ENCODE results near the gene AK9. TPM values are rescaled to one million over a fixed set of nuclear protein-coding genes. Genes with fewer than 3 reads are reported as not detected.
"Not testable (repeated sequence)": the region's sequence is repeated elsewhere in the genome, so short reads cannot be mapped to it uniquely, and the experiment has no call there.

AK9 gene
- total RNA-seq, result 1.4 and 4.5 TPM in 2 replicates

DNA sequence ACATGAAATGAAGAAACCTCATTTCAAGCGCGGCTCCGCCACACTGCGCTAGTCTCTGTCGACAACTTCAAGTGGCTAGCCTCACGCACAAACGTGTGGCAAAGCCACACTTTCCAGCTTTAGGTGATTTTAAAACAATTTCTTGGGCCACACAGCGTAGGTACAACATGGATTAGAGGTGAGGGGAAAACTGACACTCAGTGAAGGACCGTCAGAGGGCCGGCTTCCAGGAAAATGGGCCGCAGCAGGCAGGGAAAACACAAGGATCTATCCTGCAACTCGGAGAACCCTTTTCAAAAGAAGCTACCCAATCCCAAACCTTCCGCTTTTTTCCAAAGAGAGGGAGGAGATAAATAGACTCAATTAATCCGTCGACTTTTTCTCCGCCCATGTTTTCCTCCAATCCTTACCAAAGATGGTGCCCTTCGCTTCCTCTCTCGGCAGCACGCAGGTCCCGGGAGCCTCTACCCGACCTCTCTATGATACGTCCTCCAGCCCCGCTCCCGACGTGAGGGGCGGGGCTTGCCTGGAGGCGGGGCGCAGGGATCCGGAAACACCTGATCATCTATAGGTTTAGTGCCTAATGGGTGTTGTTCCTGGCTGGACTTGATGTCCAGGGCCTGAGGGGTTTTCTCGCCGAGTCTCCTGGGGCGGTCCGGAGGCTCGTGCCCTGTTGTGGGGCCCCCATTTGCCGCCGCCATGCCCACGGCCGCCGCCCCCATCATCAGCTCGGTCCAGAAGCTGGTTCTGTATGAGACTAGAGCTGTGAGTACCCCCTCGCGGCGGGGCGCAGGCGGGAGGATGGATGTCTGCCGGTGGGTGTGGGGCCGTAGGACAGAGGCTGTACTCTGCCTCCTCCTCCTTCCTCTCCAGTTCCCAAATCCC, at the start of gene AK9, which contains the start of gene FIG4:
Gene AK9, minus strand, starts transcription at position 466 of the 885 bp plus-strand sequence. CDS start 15,457 bp downstream, outside the sequence.
Gene FIG4, plus strand, starts transcription at position 560 of the 885 bp plus-strand sequence. Its CDS starts 140 bp downstream, at position 700.
- H3K4me3 ChIP-seq (ENCODE audit: low read depth, low read length), result peak within 1 kb of the TSS; percentile 90
- peak; percentile 59 for DNase-seq (ENCODE audit: low read depth)
- TF ChIP-seq, protein P1, sequence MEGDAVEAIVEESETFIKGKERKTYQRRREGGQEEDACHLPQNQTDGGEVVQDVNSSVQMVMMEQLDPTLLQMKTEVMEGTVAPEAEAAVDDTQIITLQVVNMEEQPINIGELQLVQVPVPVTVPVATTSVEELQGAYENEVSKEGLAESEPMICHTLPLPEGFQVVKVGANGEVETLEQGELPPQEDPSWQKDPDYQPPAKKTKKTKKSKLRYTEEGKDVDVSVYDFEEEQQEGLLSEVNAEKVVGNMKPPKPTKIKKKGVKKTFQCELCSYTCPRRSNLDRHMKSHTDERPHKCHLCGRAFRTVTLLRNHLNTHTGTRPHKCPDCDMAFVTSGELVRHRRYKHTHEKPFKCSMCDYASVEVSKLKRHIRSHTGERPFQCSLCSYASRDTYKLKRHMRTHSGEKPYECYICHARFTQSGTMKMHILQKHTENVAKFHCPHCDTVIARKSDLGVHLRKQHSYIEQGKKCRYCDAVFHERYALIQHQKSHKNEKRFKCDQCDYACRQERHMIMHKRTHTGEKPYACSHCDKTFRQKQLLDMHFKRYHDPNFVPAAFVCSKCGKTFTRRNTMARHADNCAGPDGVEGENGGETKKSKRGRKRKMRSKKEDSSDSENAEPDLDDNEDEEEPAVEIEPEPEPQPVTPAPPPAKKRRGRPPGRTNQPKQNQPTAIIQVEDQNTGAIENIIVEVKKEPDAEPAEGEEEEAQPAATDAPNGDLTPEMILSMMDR (conservative IDR thresholded peaks at IDR 0.05; ENCODE audit: low read depth, low read length), result peak; percentile 31

DNA sequence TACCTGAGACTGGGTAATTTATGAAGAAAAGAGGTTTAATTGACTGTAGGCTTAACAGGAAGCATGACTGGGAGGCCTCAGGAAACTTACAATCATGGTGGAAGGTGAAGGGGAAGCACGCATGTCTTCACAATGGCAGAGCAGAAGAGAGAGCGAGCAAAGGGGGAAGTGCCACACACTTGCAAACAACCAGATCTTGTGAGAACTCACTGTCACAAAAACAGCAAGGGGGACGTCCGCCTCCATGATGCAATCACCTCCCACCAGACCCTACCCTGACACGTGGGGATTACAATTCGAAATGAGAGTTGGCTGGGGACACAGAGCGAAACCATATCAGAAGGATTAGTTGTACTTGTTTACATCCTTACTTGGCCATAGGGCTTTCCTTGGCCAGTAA, 49.8 kb upstream of the AK9 start:
- H3K4me3 ChIP-seq (ENCODE audit: low read depth, low read length), result no peak overlapping the region
- TF ChIP-seq, protein P1 (conservative IDR thresholded peaks at IDR 0.05; ENCODE audit: low read depth, low read length), result no peak
- no peak for DNase-seq (ENCODE audit: low read depth)

DNA sequence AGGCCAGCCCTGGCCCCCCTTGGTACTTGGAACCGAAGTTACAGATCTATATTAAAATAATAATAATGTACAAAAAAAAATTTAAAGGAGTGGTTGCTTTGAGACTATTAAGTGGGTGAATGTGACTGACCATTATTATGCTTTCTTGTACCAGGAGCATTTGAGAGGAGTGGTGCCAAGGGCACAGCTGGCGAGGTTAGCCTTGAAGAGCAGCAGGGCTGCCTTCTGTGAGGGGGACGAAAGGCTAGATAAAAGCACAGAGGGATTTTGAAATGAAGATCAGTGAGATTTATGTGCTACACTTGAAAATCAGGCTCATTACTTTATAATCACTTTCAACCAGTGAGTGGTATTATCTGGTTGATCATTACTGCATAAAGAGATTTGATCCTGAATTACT, 48.7 kb upstream of the AK9 start:
- TF ChIP-seq, protein P1 (conservative IDR thresholded peaks at IDR 0.05; ENCODE audit: low read depth, low read length), result no peak
- H3K4me3 ChIP-seq (ENCODE audit: low read depth, low read length), result no peak overlapping the region
- no peak for DNase-seq (ENCODE audit: low read depth)

DNA sequence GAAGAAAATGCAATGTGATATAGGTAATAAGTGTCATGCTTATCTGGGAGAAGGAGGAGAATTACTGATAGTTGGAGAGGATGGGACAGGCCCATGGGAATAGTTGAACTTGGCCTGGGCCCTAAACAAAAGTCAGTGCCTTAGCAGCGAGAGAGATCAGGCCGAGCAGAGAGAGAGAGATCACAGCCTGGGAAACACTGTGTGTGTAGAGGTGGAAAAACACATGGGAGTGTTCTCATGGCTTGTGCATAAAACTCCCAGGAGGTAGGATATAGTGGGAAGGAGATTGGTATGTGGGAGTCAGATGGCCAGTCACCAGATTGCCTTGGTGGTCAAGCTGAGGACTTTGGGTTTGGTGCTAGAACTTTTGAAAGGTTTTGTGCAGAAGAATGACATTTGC, 47.7 kb upstream of the AK9 start:
- no peak for DNase-seq (ENCODE audit: low read depth)
- TF ChIP-seq, protein P1 (conservative IDR thresholded peaks at IDR 0.05; ENCODE audit: low read depth, low read length), result no peak

DNA sequence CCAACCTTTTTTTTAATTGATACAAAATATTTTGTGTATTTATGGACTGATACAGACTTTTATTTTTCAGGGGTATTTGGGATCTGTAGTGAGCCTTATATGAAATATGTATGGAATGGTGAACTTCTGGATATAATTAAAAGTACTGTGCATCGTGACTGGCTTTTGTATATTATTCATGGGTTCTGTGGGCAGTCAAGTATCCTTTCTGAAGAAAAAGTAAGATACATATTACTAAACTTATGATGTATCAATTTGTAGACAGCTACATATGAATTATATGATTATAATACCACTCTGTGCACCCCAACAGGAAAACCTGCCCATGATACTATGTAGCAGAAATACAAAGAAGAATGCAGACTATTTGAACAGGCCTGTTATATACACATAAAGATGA, 47.3 kb upstream of the AK9 start:
- no peak overlapping the region for H3K4me3 ChIP-seq (ENCODE audit: low read depth, low read length)
- no peak for DNase-seq (ENCODE audit: low read depth)
- TF ChIP-seq, protein P1 (conservative IDR thresholded peaks at IDR 0.05; ENCODE audit: low read depth, low read length), result no peak

More for the DNA sequence above, 47.7 kb upstream of the AK9 start:
- no peak overlapping the region for H3K4me3 ChIP-seq (ENCODE audit: low read depth, low read length)

DNA sequence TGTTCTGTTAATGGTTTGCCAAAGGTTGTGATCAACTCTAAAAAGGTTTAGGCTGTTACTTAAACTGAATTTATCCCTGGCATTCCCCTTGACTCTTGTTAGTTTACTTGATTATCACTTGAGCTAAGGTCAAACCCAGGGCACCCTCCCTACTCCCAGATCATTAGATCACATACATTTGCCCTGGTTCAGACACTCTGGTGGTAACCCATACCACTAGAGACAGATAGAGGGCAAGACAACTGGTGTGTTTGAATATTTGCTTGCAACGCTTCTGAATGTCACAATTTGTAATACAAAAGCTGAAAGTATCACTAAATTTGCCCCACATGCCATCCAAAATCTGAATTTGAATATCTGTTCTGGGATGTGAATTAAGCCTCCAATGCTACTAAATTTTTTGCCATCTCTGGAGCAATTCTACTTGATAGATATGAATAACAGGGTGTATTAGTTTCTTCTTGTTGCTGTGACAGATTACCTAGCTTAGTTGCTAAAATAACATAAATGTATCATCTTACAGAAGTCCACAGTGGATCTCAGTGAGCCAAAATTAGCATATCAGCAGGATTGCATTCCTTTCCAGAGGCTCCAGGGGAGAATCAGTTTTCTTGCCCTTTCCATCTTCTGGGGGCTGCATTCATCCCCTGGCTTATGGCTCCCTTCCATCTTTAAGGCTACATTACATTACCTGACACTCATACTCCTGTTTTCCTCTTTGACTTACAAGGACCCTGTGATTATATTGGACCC, 45.4 kb upstream of the AK9 start:
- DNase-seq (ENCODE audit: low read depth), result no peak
- H3K4me3 ChIP-seq (ENCODE audit: low read depth, low read length), result no peak overlapping the region
- TF ChIP-seq, protein P1 (conservative IDR thresholded peaks at IDR 0.05; ENCODE audit: low read depth, low read length), result no peak

DNA sequence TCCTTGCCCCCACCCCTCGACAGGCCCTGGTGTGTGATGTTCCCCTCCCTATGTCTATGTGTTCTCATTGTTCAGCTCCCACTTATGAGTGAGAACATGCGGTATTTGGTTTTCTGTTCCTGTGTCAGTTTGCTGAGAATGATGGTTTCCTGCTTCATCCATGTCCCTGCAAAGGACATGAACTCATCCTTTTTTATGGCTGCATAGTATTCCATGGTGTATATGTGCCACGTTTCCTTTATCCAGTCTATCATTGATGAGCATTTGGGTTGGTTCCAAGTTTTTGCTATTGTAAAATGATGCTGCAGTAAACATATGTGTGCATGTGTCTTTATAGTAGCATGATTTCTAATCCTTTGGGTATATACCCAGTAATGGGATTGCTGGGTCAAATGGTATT, 34.2 kb upstream of the AK9 start:
- not testable (repeated sequence) for DNase-seq (ENCODE audit: low read depth); H3K4me3 ChIP-seq (ENCODE audit: low read depth, low read length)

Measured in epithelial cell of proximal tubule (primary cell).